GM11168 (cell line): ENCODE results near the gene LNX1.

Experiments used
- in situ Hi-C: fragments of 300-500 bp; cut with MboI; formaldehyde crosslinking; loops from one replicate; pipeline ENCODE4 v1.12.0; 2022; ENCODE audit warnings: low sequenced_read_pairs; ENCODE audit not compliant: unreplicated experiment

The LNX1 gene

DNA sequence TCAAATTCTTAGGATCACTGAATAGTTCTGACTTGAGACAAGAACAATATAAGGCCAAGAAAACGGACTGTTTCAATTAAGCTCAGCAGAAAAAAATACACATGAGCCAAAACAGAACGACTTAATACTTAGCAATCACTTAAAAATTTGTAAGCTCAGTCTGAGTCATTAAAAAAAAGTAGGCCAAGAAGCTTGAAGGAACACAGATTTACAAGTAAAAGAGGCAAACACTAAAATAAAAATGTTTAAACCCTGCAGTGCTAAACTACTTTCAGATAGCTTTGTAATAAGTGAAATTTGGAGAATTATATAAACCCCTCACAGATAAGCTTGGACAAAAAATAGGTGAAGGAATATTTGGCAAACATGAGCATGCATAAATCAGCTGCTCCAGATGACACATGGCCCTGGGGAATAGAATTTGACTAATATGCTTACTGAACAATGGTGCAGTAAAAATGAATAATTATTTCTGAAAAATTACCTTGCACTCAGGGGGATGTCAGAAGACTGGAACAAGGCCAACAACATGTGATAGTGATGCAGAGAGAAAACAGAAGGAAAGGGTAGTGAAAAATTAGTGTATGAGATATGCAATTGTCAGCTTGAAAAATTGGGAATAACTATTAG lies 49.6 kb downstream of the LNX1 start:
- in situ Hi-C loops, result no loop called here

GRCh38 chr4:53538756-53539155 lies 52.5 kb downstream of the LNX1 start:
- in situ Hi-C loops, result no loop called here

DNA sequence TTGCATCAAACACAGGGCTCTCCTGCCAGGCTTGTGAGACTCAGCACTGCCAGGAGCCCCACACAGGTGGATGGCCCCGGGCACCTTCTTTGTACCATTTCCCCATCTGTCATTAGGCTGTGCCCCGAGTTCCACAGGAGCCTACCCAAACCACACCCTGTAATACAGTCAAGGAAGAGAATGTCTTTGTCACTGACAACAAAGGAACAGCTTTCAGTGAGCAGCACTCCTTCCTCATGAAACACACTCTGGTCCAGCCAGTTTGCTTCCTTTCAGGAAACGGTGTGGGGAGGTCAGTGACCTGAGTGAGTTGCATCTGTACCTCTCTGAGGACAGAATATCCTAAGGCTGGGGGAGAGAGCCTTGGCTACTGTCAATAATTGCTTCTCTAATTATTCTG lies 53.7 kb downstream of the LNX1 start:
- in situ Hi-C loops, result no loop called here

- in situ Hi-C loops, result no loop called here
These were observed 55.0 kb downstream of the LNX1 start for GRCh38 chr4:53536328-53536727.

DNA sequence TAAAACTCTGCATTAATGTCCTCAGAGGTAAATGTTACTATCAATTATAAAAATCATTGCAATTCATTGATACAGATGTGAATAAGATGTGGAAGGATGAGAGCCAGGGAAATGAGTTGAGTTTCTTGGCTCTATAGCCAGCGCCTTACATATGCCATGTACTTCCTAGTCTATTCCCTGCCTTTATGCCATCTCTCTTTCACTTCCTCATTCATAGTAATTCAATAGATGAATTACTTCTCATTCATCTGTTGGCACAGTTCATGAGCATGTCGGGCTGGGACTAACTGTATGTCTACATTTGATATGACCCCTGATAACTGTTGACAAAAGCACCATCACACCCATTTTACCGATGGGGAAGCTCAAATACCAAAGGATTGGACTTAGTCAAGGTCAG lies 55.7 kb downstream of the LNX1 start:
- in situ Hi-C loops, result no loop called here

GRCh38 chr4:53534684-53535083 lies 56.6 kb downstream of the LNX1 start:
- in situ Hi-C loops, result no loop called here

DNA sequence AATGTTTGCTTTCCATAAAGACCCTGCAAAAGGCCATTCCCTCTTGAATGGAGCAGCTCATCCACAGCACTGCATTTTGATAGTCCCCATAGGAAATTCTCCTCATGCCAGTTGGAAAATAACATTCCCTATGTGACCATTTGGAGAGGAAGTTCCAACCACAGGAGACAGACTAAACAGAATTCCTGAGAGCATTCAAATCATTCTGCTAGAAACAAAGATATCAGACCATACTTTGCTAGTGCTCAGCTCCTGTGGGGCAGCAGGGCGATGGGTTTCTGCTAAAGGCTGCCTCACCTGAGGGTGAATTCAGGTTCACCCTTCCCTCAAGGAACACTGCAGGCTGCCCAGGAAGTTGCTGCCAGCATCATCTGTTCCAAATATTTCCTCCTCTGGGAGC lies 58.8 kb downstream of the LNX1 start:
- in situ Hi-C loops, result no loop called here

- in situ Hi-C loops, result no loop called here
These were observed 59.6 kb downstream of the LNX1 start for GRCh38 chr4:53531585-53532224.

GRCh38 chr4:53529025-53529424 lies 62.3 kb downstream of the LNX1 start:
- in situ Hi-C loops, result no loop called here

GRCh38 chr4:53527930-53528329 lies 63.4 kb downstream of the LNX1 start:
- in situ Hi-C loops, result no loop called here

GRCh38 chr4:53527326-53527725 lies 64.0 kb downstream of the LNX1 start:
- in situ Hi-C loops, result no loop called here

DNA sequence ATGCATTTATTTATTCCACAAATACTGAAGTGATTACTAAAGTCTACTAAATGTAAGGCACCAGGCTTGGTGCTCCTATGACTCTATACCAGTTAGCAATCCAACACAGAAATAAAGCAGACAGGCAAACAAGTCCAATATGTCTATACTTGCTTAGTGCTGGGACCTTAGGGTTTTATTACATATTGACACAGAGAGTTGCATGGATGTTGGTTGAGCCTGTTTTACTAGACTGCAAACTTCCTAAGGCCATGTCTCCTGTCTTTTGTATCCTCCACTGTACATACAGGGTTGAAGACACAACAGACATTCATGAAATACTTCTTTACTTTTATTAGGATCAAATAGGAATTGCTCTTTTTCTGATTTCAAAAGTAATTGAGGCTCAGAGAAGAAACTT lies 69.0 kb downstream of the LNX1 start:
- in situ Hi-C loops, result no loop called here

DNA sequence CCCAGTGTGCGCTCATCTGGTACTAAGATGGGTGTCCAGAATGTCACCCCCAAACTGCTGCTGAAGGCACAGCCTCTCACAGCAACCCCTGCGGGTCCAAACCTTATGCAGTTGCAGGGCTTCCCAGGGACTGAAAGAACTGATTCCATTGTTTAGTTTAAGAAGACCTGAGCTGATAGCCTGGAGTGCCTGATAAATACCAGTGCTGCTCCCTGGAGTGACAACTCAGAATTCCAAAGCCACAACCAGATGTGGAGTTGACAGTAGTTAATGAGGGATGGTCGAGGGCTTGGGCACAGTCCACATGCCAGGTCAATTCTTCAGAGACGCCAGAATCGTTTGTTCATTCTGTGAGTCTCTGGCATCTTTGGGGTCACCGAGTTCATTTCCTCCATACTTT lies 71.2 kb downstream of the LNX1 start:
- in situ Hi-C loops, result no loop called here

- in situ Hi-C loops, result no loop called here
These were observed 72.5 kb downstream of the LNX1 start for GRCh38 chr4:53518807-53519206.

GRCh38 chr4:53515076-53515475 lies 76.2 kb downstream of the LNX1 start:
- in situ Hi-C loops, result no loop called here

DNA sequence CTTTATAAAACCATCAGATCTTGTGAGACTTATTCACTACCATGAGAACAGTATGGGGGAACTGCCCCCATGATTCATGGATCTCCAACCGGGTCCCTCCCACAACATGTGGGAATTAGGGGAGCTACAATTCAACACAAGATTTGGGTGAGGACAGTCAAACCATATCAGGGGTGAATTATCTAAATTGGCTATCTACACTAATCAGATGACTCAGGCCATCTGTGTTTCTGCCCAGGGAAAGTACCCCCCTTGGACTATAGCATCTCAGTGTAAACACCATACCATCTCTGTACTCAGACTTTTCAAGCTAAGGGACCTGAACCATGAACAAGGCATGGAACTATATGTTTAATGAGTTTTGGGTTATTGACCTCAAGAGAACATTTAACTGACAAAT lies 76.8 kb downstream of the LNX1 start:
- in situ Hi-C loops, result no loop called here

- in situ Hi-C loops, result no loop called here
These were observed 78.7 kb downstream of the LNX1 start for GRCh38 chr4:53512608-53513007.

DNA sequence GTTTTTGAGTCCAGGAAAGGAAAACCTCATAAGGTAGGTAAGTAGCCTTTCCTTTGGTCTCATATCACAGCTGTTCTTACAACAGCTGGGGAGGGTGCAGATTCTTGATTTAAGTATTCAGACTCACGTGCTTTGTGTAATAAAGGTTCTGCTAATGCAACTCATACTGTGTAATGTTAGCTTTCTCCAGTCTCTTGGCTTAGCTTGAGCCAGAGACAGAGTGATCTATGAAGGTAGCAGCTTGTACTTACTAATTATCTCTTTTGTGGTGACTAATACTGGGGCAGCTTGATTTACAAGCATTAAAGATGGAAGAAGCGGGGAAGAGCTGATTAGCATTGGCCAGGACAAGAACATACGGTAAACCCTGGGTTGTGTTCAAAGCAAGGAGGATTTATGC lies 80.3 kb downstream of the LNX1 start:
- in situ Hi-C loops, result no loop called here

GRCh38 chr4:53510321-53510720 lies 81.0 kb downstream of the LNX1 start:
- in situ Hi-C loops, result no loop called here

GRCh38 chr4:53508446-53508845 lies 82.8 kb downstream of the LNX1 start:
- in situ Hi-C loops, result no loop called here

- in situ Hi-C loops, result no loop called here
These were observed 83.5 kb downstream of the LNX1 start for GRCh38 chr4:53507671-53508286.

DNA sequence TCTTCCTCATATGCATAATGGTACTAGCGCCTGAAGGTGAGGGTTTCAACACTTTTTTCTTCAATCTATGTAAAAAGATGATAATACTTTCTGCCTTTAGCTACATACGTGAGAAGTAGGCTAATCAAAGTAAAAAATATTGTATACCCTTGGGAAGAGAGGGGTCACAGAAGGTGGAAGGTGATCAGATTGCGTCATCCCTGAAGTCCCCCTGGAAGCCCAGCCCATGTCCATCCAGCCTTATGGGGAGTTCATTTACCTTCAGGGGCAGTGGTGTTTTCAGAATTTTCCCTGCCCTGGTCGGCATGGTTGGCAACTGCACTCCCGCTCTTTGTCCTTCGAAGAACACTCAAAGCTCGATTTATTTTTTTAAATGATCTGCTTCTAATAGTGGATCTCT lies 84.2 kb downstream of the LNX1 start:
- in situ Hi-C loops, result no loop called here
